ENCODE measurements around the gene ARL14.

ARL14 gene

DNA sequence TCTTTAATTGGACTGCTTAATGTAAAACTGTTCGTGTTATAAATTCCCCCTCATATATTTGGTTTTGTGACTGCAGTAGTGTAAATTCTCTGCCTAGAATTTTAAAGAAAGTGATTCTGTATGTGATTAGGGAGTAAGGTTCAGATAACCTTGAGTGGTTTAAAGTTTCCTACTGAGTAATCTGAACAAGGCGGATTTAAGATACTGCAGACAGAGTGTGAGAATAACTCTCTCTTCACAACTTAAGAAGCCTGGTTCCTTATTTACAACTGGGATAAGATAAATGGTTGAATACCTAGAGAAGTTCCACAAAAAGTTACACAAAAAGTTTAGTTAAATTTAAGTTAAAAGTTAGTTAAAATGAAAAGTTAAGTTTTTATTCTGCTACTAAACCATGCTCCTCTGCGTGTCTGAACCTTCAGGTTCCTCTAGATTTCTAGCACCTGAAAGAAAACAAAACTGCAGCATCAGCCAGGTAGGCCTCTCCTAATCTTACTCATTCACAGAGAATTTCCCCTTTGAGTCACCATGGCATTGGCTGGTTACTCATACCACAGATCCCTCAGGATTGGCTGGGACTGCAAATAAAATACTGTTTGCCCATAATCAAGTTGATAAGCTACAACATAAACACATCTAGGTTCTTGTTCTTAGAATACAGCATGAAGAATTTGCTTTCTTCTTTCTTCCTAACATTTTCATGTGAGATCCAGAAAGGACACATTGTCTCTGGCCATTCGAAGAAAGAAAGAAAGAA, at the start of gene ARL14:
Gene ARL14 (plus strand): TSS at position 614 of the 757 bp plus-strand sequence. CDS start 187 bp downstream, outside the sequence.
- no peak for DNase-seq

DNA sequence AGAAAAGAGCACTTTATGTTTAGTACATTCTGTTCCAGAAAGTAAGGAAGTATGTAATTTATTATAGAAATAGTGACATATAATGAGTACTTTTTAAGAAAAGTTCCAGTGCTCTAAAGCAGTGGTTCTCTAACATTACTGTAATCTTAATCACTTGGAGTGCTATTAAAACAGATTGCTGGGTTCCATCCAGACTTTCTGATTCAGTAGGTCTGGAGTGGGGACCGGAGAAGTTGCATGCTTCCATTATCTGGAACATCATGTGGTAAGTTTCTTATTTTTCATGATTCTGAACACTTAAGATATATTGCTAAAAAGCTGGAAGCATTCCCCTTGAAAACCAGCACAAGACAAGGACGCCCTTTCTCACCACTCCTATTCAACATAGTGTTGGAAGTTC, 47.5 kb upstream of the ARL14 start:
- no peak for DNase-seq

DNA sequence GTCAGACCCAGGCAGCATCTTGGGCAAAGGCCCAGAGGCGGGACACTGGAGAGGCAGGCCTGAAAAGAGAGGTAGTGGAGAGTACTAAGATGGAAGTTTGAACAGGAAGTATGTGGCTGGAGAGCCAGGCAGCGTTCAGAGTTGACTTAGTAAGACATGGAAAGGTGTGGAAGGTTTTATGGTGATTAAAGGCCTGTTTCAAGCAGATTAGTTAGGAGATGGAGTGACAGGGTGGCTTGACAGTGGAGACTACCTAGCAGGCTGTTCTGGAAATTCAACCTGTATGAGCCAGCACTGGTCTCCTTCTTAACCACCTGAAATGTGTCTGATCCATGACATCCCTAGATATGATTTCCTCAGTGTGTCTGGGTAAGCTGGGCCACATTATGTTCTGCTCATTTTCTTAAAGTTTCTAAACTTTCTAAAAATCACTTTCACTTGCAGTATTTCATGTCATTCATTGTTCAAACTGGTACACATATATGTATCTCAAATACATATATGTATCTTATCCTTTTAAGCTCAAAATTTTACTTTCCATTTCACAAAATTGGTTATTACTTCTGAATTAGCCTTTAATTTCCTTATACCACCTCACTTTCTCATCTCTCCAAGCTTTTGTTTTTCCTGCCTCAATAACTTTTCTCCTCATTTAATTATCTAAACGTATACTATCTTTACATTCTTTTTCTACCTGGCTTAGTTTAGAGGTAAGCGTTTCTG, 43.4 kb upstream of the ARL14 start:
- no peak for DNase-seq

DNA sequence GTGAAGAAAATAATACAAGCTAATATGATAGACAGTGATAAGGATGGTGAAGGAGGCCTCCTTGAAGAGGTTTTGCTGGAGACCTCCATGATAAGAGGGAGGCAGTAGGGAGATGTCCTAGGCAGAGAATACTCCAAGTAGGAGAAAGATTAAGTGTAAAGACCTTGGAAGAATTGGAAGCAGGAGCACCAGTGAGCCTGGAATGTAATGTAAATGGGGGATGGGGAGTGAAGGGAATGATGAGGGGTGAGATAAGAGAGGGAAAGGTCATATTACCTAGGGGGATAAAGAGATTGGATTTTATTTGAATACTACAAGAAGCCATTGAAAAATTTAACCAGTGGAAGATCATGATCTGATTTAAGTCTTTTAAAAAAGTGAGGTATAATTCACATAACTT, 41.7 kb upstream of the ARL14 start:
- DNase-seq, result no peak

DNA sequence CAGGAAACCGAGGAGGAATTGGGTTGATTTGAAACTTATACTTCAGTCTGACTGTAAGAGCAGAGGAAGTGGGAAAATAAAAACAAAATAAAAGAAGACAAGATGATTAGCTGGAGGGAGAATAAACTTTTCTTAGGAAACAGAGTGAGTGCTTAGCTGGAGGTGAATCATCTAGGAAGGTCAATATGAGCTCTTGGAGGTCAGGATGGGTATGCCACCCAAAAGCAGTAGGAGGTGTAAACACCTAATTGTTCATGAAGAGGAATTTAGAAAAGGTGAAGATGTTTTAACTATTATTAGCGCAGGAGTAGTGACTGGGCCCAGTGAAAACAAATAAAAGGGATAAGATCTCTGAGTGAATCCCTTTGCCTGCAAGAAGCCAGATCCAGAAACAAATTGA, 39.9 kb upstream of the ARL14 start:
- DNase-seq, result no peak

DNA sequence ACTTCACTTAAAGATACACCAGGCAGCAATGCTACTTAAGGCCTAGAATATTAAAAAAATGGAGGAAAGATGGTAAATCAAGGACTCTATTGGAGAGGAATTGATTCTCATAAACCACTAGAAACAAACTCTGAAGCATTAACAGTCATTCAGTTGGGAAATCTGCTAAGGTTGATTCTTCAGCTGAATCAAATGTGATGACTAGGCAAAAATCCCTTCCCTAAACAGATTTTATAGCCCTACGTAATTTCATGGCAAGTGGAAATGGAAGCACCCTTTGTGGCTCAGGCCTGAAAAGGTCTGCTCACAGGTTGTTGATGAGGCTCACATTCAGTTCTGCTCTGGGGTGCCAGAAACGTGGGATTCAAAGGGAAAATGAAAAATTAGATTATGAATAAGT, 38.8 kb upstream of the ARL14 start:
- DNase-seq, result no peak

DNA sequence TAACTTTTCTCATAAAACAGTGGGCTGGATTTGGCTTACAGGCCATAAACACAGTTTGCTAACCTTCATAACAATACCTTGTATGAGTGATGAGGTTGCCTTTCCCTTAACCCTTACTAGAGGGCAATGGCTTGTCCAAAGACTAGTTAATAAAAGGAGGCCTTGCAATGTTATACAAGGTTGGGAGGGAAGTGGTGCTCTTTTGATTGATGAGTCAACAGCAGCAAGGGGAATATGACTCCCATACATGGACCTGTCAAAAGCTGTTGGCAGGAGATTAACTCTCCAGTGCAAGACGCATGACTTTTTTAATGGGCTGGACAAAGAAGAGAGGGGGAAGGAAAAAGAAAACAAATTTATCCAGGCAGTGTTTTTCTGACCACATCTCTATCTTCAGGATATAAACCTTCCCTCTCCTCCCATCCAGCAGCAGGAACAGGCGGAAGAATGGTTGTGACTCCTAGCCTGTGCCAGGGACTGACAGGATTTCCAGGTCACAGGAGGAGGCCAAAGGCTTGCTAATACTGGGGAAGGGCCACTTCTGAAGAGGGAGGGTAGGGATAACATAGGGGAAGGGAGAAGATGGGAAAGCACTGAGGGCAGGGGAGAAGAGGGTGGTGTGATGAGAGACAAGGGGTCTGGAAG, 35.2 kb upstream of the ARL14 start:
- no peak for DNase-seq

DNA sequence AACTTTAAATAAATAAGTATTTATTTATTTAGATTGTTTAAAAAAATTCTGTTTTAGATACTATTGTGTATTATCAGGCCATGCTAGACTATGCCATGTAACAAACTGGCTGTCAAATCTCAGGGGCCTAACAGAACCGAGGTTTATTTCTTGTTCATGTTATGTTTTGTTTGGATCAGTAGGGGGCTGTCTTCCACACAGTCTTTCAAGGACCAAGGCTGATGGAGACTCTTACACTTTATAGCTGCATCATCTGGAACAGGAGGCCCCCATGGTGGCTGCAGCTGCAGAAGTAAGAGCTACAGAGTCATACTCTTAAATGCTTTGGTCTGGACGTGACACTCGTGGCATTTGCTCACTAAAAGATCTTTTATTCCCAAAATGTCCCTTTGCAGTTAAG, 33.0 kb upstream of the ARL14 start:
- DNase-seq, result no peak

DNA sequence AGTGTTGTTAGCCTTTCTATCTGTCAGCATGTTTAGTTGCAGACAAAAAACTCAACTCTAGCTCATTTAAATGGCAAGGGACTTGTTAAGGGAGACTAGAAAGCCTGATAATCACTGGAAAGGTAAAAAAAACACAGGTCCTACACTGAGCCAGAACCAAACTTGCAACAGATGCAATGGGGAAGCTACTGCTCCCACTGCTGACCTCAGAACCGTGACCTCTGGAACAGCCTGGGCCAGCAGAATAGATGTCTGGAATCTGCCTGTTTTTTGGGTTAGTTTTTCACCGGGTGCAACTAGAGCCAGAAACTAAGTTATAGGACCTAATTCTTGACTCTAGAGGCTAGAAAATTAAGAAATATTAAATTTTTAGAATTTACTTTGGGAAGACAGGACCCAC, 32.5 kb upstream of the ARL14 start:
- no peak for DNase-seq

DNA sequence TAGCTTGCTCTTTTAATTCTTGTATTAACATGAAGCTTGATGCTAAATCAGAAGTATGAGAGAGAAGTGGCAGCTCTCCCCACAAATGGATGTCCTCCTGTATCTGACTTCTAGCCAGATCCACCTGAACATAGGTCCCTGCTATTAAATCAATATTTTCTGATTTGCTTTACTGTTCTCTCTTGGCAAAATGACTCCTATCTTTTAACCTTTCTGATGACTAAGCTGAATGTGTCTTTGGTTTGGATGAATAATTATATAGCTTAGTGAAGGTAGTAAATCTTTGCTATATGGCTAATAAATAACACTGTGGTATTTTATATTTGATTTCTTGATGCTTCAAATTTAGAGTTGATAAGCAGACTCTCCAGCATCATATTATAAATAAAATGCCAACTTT, 28.3 kb upstream of the ARL14 start:
- DNase-seq, result no peak

DNA sequence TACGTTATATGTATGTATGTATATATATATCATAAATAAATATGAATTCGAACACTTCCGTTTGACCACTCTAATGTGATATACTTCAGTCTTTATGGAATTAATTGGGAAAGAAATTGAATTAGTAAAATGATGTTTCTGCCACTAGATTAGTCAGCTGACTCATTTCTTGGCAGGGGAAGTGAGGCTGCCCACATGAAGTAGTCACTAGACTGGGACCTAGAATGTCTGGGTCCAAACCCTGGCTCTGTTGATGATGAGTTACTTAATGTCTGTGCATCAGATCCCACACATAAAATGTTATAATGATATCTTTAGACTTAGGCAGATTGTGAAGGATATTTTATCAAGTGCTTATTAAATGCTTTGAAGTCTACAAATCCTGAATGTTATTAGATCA, 27.4 kb upstream of the ARL14 start:
- no peak for DNase-seq

DNA sequence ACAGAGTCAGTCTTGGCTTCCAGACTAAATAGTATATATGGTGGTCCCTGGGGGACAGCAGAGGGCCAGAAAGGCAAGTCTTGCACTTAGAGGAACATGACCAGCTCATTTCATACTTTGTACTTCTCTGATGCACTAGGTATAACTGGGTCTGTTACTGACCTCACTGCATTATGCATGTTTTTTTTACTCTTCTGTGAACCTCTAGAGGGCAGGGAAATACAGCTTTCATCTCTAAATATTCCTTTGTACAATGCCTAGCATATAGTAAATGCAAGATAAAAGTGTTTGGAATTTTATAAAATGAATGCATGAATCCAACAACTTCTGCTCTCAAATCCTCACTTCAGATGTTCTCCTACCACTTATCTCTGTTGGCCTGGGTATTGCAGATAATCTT, 23.4 kb upstream of the ARL14 start:
- no peak for DNase-seq

DNA sequence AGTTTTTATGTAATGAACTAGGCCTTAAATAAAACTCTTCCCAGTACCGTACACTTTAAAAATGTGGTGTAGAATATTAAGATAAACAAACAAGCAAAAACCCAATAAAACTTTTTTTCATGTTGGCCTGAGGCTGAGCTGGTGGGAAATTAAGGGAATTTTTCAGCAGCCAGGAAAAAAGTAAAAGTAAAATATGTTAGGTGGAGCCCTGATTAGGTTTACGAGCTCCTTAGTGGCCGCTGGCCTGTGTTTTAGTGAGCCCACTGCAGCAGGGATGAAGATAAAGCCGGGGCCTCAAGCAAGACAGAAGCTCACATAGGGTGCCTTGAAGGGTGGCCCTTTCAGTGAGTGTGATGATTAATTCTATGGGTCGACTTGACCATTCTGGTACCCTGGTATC, 16.1 kb upstream of the ARL14 start:
- DNase-seq, result no peak

DNA sequence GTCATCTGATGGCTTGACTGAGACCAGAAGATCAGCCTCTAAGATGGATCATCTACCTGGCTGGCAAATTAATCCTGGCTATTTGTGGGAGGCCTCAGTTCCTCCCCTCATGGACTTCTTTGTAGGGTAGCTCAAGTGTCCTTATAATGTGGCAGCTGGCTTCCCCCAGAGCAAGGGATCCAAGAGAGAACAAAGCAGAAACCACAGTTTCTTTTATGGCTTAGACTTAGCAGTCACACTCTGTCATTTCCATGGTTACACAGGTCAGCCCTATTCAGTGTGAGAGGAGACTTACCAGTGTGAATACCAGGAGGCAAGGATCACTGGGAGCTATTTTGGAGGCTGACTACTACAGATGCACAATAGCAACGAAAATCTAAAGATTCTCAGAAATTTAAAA, 15.3 kb upstream of the ARL14 start:
- no peak for DNase-seq

DNA sequence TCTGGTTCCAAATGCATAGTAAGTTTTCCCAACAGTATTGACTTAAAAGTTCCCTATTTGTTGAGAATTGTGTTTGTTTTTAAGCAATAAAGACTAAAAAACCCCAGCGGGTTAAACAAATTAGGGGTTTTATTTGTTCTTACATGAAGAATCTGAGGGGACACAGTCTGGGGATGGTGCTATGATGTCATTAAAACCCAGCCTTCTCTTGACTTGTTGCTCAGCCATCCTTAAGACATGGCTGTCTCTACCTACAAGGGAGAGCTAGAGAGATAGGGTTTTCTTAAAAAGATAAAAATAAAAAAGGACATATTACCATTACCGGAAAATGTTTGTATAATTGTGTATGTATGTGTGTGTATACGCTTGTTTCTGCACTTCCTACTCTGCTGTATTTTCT, 11.7 kb upstream of the ARL14 start:
- DNase-seq, result no peak

DNA sequence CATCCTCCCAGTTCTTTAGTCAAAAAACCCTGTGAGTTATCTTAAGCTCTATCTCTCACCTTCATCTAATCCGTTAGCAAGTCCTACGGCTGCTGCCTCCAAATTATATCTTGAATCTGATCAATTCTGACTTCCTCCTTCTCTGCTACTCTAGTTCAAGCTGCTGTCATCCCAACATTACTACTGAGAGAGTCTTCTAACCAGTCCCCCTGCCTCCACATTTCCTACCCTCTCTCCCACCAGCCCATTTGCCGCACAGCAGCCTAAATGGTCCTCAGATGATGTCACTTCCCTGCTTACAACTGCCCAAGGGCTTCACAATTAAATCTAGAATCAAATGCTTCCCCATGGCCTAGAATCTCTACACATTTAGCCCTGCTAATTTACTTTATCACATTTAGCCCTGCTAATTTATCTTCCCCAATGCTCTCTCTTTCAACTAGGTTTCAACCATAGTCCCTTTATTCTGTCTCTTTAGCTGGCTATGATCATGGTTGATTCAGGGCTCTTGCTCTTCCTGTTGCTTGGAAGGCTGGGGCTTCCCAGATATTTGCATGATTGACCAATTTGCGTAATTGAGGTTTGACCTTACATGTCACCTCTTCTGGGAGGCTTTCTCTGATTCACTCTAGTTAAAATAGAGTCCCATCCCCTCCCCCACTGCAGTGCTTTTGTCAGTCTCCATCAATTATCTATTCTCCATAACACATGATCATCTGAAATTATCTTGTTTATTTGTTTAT, 11.0 kb upstream of the ARL14 start:
- DNase-seq, result no peak

DNA sequence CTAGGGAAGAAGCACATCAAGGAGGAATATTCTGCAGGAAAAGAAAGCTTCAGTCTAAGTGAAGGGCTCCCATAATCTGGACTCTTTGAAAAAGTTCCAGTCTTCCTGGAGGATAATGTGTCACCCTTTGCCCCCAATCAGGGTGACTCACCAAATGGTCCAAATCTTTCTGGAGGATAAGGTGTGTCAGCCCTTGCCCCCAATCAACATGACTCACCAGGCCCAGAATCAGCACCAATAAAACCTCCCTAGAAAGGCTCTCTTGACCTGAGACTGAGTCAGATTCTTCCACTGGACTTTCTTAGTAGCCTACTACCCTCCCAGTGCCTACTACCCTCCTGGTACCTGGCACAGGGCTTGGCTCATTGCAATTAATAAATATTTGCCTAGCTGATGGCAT, 9.5 kb upstream of the ARL14 start:
- no peak for DNase-seq

DNA sequence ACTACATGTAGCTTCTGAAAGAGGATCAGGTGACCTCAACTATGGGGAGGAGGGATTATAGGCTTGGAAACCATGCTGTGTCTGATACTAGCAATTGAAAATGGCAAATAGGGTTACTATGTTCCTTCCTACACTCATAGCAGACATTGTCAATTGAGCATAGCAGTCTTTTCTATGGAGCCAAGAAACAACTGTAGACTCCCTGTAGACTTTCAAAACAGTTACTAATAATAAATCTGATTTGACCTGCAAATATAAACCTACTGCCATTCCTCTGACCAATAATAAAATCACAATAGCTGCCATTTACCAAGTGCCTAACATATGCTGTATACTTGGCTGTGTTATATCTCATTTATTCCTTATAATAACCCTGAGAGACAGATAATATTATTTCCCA, 8.5 kb upstream of the ARL14 start:
- no peak for DNase-seq

DNA sequence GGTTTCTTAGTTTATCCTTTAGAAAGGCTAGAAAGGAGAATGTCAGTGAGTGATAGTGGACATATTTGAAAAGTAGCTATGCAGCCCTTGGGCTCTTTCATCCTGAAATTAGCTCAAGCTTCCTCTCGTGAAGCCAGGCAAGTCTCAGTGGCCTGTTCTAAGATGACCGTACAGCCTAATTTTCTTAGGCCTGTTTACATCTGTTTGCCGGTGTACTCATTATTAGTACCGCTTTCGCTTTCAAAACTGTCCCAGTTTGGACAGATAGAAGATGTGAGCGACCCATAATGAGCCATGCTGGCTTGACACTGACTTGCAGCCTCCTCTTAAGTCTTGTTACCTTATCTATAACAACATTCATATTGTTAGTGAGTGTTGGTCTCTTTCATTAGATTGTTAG, 5.7 kb upstream of the ARL14 start:
- DNase-seq, result no peak

DNA sequence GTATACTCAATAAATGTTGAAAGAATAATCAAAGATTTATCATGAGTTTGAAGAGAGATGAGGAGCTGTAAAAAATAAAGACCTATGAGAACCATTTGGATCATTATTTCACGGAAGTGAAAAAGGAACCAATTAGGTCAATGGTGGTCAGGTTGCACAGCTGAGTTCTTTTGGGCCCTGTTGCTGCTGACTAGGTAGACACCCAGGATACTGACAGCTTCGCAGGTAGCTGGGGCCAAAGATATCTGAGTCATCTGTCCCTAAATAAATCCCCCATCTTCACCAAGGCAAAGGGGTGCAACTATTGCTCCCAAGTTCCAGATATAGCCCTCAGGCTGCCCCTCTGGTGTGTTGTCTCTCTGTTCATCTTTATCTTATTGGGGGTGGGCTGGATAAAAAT, 5.0 kb upstream of the ARL14 start:
- DNase-seq, result no peak

DNA sequence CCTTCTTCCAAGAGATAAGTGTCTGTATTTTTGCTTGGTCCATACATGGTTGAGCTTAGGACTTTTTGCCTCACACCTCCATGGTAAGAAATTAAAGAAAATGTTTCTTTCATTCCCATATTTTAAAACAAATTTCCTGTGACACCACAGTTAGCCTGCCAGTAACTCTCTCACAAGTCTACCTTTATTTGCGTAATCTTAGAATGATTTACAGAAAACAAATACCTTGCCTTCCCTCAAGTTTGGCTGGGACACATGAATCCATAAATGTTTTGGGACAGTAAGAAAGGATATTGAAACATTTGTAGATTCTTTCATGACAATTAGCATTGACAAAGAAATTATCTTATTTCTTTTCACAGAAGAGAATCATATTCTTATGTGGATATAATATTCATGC, 3.8 kb upstream of the ARL14 start:
- DNase-seq, result no peak

DNA sequence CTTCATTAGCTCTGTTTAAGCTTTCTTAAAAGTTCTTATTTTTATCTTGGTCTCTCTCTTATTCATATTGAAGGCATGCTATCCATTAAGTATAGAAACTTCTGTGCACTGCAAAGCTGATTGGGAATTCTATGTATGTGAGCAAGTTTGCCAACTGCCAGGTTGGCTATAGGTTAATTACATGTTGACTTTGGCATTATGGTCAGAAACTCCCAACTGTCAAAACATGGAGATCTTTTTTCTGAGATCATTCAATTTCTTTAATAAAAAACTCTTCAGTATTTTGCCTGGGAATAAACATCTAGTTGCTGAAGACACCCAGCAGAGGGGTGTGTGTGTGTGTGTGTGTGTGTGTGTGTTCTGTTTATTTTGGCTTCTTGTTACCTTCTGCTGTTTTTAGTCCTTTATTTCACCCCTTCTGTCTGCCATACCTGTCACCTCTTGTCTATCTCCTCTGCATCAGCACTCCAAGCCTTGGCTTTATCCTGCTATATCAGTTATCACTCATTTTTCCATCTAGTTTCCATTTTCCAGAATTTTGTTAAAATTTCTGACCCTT, 1.3 kb upstream of the ARL14 start:
- DNase-seq, result no peak

DNA sequence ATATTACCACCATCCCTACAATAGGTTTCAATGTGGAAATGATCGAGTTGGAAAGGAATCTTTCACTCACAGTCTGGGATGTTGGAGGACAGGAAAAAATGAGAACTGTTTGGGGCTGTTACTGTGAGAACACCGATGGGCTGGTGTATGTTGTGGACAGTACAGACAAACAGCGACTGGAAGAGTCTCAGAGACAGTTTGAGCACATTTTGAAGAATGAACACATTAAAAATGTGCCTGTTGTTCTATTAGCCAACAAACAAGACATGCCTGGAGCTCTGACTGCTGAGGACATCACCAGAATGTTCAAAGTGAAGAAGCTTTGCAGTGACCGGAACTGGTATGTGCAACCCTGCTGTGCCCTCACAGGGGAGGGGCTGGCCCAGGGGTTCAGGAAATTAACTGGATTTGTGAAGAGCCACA, 510 bp downstream of the ARL14 start:
- no peak for DNase-seq

All from CD4-positive, alpha-beta T cell treated with Interleukin-21 for 1 hour (primary cell).